Measurements from ENCODE around the gene PNPLA5. TPM values are rescaled to one million over a fixed set of nuclear protein-coding genes. Genes with fewer than 3 reads are reported as not detected.

PNPLA5 gene
- total and polyA plus RNA-seq, 2 of the 13 experiments (the other 11 are each of a cell fraction or from before 2014, with no cell fraction given) = not detected

DNA sequence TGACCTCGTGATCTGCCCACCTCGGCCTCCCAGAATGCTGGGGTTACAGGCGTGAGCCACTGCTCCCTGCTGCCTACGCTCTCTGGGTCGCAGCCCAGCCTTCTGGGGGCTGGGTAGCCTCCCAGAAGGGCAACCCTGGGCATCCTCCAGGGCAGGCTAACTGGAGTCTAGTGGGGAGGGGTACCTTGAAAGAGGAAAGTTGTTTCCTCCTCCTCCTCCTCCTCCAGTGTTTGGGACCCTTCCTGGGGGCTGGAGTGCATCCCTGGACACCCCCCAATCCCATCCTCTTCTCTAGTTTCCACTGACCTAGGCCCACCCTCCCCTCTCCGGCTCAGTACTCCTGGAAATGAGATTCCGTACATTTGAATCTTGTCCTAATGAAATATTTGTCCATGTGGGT is 33.1 kb upstream of the PNPLA5 start (continued):
- TF ChIP-seq, protein P1, sequence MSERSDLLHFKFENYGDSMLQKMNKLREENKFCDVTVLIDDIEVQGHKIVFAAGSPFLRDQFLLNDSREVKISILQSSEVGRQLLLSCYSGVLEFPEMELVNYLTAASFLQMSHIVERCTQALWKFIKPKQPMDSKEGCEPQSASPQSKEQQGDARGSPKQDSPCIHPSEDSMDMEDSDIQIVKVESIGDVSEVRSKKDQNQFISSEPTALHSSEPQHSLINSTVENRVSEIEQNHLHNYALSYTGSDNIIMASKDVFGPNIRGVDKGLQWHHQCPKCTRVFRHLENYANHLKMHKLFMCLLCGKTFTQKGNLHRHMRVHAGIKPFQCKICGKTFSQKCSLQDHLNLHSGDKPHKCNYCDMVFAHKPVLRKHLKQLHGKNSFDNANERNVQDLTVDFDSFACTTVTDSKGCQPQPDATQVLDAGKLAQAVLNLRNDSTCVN (CRISPR knock-in tag; IDR thresholded peaks at IDR 0.05; ENCODE audit: borderline replicate concordance) = no peak
- TF ChIP-seq ZNF615 (CRISPR knock-in tag; IDR thresholded peaks at IDR 0.05; ENCODE audit: borderline replicate concordance) = no peak
- TF ChIP-seq, protein P2, sequence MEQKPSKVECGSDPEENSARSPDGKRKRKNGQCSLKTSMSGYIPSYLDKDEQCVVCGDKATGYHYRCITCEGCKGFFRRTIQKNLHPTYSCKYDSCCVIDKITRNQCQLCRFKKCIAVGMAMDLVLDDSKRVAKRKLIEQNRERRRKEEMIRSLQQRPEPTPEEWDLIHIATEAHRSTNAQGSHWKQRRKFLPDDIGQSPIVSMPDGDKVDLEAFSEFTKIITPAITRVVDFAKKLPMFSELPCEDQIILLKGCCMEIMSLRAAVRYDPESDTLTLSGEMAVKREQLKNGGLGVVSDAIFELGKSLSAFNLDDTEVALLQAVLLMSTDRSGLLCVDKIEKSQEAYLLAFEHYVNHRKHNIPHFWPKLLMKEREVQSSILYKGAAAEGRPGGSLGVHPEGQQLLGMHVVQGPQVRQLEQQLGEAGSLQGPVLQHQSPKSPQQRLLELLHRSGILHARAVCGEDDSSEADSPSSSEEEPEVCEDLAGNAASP (CRISPR knock-in tag; IDR thresholded peaks at IDR 0.05; ENCODE audit: borderline replicate concordance) = no peak
- TF ChIP-seq, protein P3, sequence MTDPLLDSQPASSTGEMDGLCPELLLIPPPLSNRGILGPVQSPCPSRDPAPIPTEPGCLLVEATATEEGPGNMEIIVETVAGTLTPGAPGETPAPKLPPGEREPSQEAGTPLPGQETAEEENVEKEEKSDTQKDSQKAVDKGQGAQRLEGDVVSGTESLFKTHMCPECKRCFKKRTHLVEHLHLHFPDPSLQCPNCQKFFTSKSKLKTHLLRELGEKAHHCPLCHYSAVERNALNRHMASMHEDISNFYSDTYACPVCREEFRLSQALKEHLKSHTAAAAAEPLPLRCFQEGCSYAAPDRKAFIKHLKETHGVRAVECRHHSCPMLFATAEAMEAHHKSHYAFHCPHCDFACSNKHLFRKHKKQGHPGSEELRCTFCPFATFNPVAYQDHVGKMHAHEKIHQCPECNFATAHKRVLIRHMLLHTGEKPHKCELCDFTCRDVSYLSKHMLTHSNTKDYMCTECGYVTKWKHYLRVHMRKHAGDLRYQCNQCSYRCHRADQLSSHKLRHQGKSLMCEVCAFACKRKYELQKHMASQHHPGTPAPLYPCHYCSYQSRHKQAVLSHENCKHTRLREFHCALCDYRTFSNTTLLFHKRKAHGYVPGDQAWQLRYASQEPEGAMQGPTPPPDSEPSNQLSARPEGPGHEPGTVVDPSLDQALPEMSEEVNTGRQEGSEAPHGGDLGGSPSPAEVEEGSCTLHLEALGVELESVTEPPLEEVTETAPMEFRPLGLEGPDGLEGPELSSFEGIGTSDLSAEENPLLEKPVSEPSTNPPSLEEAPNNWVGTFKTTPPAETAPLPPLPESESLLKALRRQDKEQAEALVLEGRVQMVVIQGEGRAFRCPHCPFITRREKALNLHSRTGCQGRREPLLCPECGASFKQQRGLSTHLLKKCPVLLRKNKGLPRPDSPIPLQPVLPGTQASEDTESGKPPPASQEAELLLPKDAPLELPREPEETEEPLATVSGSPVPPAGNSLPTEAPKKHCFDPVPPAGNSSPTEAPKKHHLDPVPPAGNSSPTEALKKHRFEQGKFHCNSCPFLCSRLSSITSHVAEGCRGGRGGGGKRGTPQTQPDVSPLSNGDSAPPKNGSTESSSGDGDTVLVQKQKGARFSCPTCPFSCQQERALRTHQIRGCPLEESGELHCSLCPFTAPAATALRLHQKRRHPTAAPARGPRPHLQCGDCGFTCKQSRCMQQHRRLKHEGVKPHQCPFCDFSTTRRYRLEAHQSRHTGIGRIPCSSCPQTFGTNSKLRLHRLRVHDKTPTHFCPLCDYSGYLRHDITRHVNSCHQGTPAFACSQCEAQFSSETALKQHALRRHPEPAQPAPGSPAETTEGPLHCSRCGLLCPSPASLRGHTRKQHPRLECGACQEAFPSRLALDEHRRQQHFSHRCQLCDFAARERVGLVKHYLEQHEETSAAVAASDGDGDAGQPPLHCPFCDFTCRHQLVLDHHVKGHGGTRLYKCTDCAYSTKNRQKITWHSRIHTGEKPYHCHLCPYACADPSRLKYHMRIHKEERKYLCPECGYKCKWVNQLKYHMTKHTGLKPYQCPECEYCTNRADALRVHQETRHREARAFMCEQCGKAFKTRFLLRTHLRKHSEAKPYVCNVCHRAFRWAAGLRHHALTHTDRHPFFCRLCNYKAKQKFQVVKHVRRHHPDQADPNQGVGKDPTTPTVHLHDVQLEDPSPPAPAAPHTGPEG (CRISPR knock-in tag; IDR thresholded peaks at IDR 0.05) = no peak; the same call in 1 of the 2 replicates
- TF ChIP-seq ZIK1 (CRISPR knock-in tag; IDR thresholded peaks at IDR 0.05; ENCODE audit: borderline replicate concordance, low read depth) = no peak
- TF ChIP-seq ZKSCAN5 (CRISPR knock-in tag; IDR thresholded peaks at IDR 0.05) = no peak
- TF ChIP-seq, protein P4, sequence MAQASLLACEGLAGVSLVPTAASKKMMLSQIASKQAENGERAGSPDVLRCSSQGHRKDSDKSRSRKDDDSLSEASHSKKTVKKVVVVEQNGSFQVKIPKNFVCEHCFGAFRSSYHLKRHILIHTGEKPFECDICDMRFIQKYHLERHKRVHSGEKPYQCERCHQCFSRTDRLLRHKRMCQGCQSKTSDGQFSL (CRISPR knock-in tag; IDR thresholded peaks at IDR 0.05) = 0 out of 2 replicates have a peak, but pooled peaks have one; percentile 46
- TF ChIP-seq ZNF589 (CRISPR knock-in tag; conservative IDR thresholded peaks at IDR 0.05) = no peak
- TF ChIP-seq ZNF20 (CRISPR knock-in tag; IDR thresholded peaks at IDR 0.05) = no peak
- TF ChIP-seq ZNF558 (CRISPR knock-in tag; IDR thresholded peaks at IDR 0.05; ENCODE audit: borderline replicate concordance) = no peak
- TF ChIP-seq KMT2A (CRISPR knock-in tag; IDR thresholded peaks at IDR 0.05) = 0 out of 2 replicates have a peak, but pooled peaks have one; percentile 2
- TF ChIP-seq, protein P5, sequence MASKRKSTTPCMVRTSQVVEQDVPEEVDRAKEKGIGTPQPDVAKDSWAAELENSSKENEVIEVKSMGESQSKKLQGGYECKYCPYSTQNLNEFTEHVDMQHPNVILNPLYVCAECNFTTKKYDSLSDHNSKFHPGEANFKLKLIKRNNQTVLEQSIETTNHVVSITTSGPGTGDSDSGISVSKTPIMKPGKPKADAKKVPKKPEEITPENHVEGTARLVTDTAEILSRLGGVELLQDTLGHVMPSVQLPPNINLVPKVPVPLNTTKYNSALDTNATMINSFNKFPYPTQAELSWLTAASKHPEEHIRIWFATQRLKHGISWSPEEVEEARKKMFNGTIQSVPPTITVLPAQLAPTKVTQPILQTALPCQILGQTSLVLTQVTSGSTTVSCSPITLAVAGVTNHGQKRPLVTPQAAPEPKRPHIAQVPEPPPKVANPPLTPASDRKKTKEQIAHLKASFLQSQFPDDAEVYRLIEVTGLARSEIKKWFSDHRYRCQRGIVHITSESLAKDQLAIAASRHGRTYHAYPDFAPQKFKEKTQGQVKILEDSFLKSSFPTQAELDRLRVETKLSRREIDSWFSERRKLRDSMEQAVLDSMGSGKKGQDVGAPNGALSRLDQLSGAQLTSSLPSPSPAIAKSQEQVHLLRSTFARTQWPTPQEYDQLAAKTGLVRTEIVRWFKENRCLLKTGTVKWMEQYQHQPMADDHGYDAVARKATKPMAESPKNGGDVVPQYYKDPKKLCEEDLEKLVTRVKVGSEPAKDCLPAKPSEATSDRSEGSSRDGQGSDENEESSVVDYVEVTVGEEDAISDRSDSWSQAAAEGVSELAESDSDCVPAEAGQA (IDR thresholded peaks at IDR 0.05; ENCODE audit: low read depth) = no peak
- TF ChIP-seq, protein P5 (CRISPR knock-in tag; IDR thresholded peaks at IDR 0.05; ENCODE audit: borderline replicate concordance) = no peak
- TF ChIP-seq POLR2AphosphoS5 (IDR thresholded peaks at IDR 0.05; ENCODE audit: low read depth, low read length) = no peak
- TF ChIP-seq NFYC (CRISPR knock-in tag; IDR thresholded peaks at IDR 0.05) = no peak

Measured in HepG2 (cell line).